KMS-11 (cell line): ENCODE data around the gene SCNN1B.

ENCODE experiments used
- H2AFZ ChIP-seq: fragments of 200-600 bp; sonication (generic); 2 replicates; pipeline ENCODE4 v1.6.1; 2016; ENCODE audit warnings: antibody characterized with exemption, mixed run types, low read depth
- H3K27ac ChIP-seq: fragments of 200-600 bp; sonication (generic); 2 replicates; pipeline ENCODE4 v1.6.1; 2016; ENCODE audit warnings: mild to moderate bottlenecking, mixed run types
- H3K27me3 ChIP-seq: fragments of 200-600 bp; sonication (generic); 2 replicates; pipeline ENCODE4 v1.6.1; 2017; ENCODE audit warnings: mild to moderate bottlenecking, low read depth, mixed run types, moderate library complexity; ENCODE audit not compliant: insufficient read depth
- H3K36me3 ChIP-seq: fragments of 200-600 bp; sonication (generic); 2 replicates; pipeline ENCODE4 v1.6.1; 2017; ENCODE audit warnings: mild to moderate bottlenecking, mixed run types; ENCODE audit not compliant: insufficient read depth
- H3K4me1 ChIP-seq: fragments of 200-600 bp; sonication (generic); 2 replicates; pipeline ENCODE4 v1.6.1; 2016; ENCODE audit warnings: mild to moderate bottlenecking, low read depth, mixed run types; ENCODE audit not compliant: poor library complexity, severe bottlenecking
- H3K4me2 ChIP-seq: fragments of 200-600 bp; sonication (generic); 2 replicates; pipeline ENCODE4 v1.7.0; 2016; ENCODE audit warnings: mild to moderate bottlenecking, mixed run types
- H3K4me3 ChIP-seq: fragments of 200-600 bp; sonication (generic); IDR thresholded peaks from 2 replicates; pipeline ENCODE4 v1.6.1; 2017; ENCODE audit warnings: low read depth, low read length, mixed read lengths; ENCODE audit not compliant: insufficient read depth
- H3K79me2 ChIP-seq: fragments of 200-600 bp; sonication (generic); 2 replicates; pipeline ENCODE4 v1.6.1; 2016; ENCODE audit warnings: low read depth, mixed run types; ENCODE audit not compliant: insufficient read depth
- H3K9ac ChIP-seq: fragments of 200-600 bp; sonication (generic); 2 replicates; pipeline ENCODE4 v1.6.1; 2016; ENCODE audit warnings: mild to moderate bottlenecking, mixed run types
- H4K20me1 ChIP-seq: fragments of 200-600 bp; sonication (generic); 2 replicates; pipeline ENCODE4 v1.6.1; 2016; ENCODE audit warnings: mild to moderate bottlenecking, mixed run types; ENCODE audit not compliant: insufficient read depth
- CTCF ChIP-seq: fragments of 200-600 bp; sonication (generic); conservative IDR thresholded peaks from 2 replicates; pipeline ENCODE4 v1.6.1; 2017; ENCODE audit warnings: low read depth, mild to moderate bottlenecking, antibody characterized with exemption, low read length, moderate library complexity, mixed read lengths

Gene SCNN1B

GRCh38 chr16:23402100-23402499, 100.0 kb downstream of the SCNN1B start:
- Histone ChIP-seq H4K20me1 (no peaks in the 10 kb centered on the region), H3K9ac (no peak overlapping the region), H3K27ac (peak overlapping the region; percentile 92; the same call in 1 of the 2 replicates), H3K36me3 (no peaks in the 10 kb centered on the region), H3K4me3 (no peak overlapping the region), H3K79me2 (no peaks in the 10 kb centered on the region), H3K27me3 (no peaks in the 10 kb centered on the region), H3K4me1 (peaks cover 76% of the 10 kb centered on the region), H3K4me2 (peak overlapping the region; percentile 89; the same call in 1 of the 2 replicates), H2AFZ (no peak overlapping the region)
- no peak for TF ChIP-seq CTCF

GRCh38 chr16:23403547-23403946, 101.4 kb downstream of the SCNN1B start:
- Histone ChIP-seq H3K27me3 (no peaks in the 10 kb centered on the region), H3K4me2 (peak overlapping the region; percentile 89), H3K4me1 (peaks cover 85% of the 10 kb centered on the region), H3K36me3 (no peaks in the 10 kb centered on the region), H3K9ac (peak overlapping the region; percentile 39; the same call in 1 of the 2 replicates), H4K20me1 (no peaks in the 10 kb centered on the region), H3K27ac (peak overlapping the region; percentile 92), H3K4me3 (no peak overlapping the region), H2AFZ (0 out of 2 replicates have a peak overlapping the region, but pooled peaks have one; percentile 6), H3K79me2 (no peaks in the 10 kb centered on the region)
- no peak for TF ChIP-seq CTCF

- no peak for TF ChIP-seq CTCF
- Histone ChIP-seq H3K4me3 (no peak overlapping the region), H3K27ac (peak overlapping the region; percentile 92), H3K27me3 (no peaks in the 10 kb centered on the region), H3K9ac (no peak overlapping the region; the same call in 1 of the 2 replicates), H3K36me3 (no peaks in the 10 kb centered on the region; the same call in 1 of the 2 replicates), H3K4me2 (peak overlapping the region; percentile 89), H3K79me2 (no peaks in the 10 kb centered on the region), H2AFZ (no peak overlapping the region), H3K4me1 (peaks cover 78% of the 10 kb centered on the region), H4K20me1 (no peaks in the 10 kb centered on the region)
Measured at GRCh38 chr16:23406024-23406423, 103.9 kb downstream of the SCNN1B start.

GRCh38 chr16:23406546-23407240, 104.6 kb downstream of the SCNN1B start:
- no peaks in the 10 kb centered on the region for H3K27me3 ChIP-seq
- no peaks in the 10 kb centered on the region for H3K79me2 ChIP-seq
- H3K4me2 ChIP-seq = peak overlapping the region; percentile 89
- H3K4me3 ChIP-seq = no peak overlapping the region
- peak overlapping the region; percentile 92 for H3K27ac ChIP-seq
- H4K20me1 ChIP-seq = no peaks in the 10 kb centered on the region
- TF ChIP-seq CTCF = no peak
- no peaks in the 10 kb centered on the region; the same call in 1 of the 2 replicates for H3K36me3 ChIP-seq
- peak overlapping the region; percentile 6; the same call in 1 of the 2 replicates for H3K9ac ChIP-seq
- H3K4me1 ChIP-seq = peaks cover 71% of the 10 kb centered on the region
- H2AFZ ChIP-seq = peak overlapping the region; percentile 0; the same call in 1 of the 2 replicates
